Right lobe of liver (tissue), 6 donors: Measurements from ENCODE around the gene C3. TPM values are rescaled to one million over a fixed set of nuclear protein-coding genes. Genes with fewer than 3 reads are reported as not detected.
"Not testable (repeated sequence)": the region's sequence is repeated elsewhere in the genome, so short reads cannot be mapped to it uniquely, and the experiment has no call there.

Experiments used
- ATAC-seq, 4 donors: fragments of 200-7000 bp; cut with Tn5 transposase; one replicate each; pipeline ENCODE4 v1.9.1; 2020; ENCODE audit warnings: mild to moderate bottlenecking in 4 of 4, moderate library complexity in 4 of 4
- DNase-seq, 3 donors: peaks; one replicate each; pipeline ENCODE4 v3.0.0-alpha.2; 2020
- H3K27ac ChIP-seq, 3 donors: fragments of 200-600 bp; one replicate each; pipeline ENCODE4 v1.8.0; 2022
- H3K27me3 ChIP-seq, 2 donors: fragments of 200-600 bp; one replicate each; pipeline ENCODE4 v1.8.0; 2022
- H3K36me3 ChIP-seq, 4 donors: fragments of 200-600 bp; sonication (generic) in 1 of 4; one replicate each; pipeline versions ENCODE4 v1.5.1 to v1.8.0; 2017 to 2022; ENCODE audit warnings: control low read depth in 1 of 4
- H3K4me1 ChIP-seq, 4 donors: fragments of 200-600 bp; sonication (generic) in 1 of 4; one replicate each; pipeline versions ENCODE4 v1.5.1 to v1.8.0; 2017 to 2022; ENCODE audit warnings: control low read depth in 1 of 4
- H3K4me3 ChIP-seq, 3 donors: fragments of 200-600 bp; one replicate each; pipeline ENCODE4 v1.8.0; 2022
- H3K9me3 ChIP-seq, 4 donors: fragments of 200-600 bp; sonication (generic) in 1 of 4; one replicate each; pipeline versions ENCODE4 v1.5.1 to v1.8.0; 2017 to 2022; ENCODE audit warnings: control low read depth in 1 of 4
- CTCF ChIP-seq, 4 donors: fragments of 200-600 bp in 3 of 4; fragments of 450-650 bp in 1 of 4; IDR thresholded peaks; one replicate each; pipeline versions ENCODE4 v1.5.1 to v1.8.0; 2016 to 2022; ENCODE audit warnings: antibody characterized with exemption in 4 of 4, mild to moderate bottlenecking in 2 of 4
- POLR2A ChIP-seq: fragments of 450-650 bp; IDR thresholded peaks from one replicate; pipeline ENCODE4 v1.6.1; 2017; ENCODE audit warnings: antibody characterized with exemption, mild to moderate bottlenecking
- WGBS: methylation state at CpG from one replicate; pipeline ENCODE4 v1.1.6; 2018; ENCODE audit warnings: low coverage, low lambda C conversion rate; ENCODE audit not compliant: insufficient coverage; ENCODE audit errors: missing lambda C conversion rate; 5-methylcytosine and 5-hydroxymethylcytosine counted together
- intact Hi-C, 2 donors: fragments of 100-400 bp; cut with DNase I; formaldehyde crosslinking; loops; one replicate each; pipeline versions ENCODE4 v1.11.2 to v1.14.1; 2022
- total RNA-seq, 6 experiments: library from RNA; depleted of rRNA in 2 of 6; stranded (reverse); fragments of >200 nt in 2 of 6; fragmentation: NEBNext Ultra II Directional in 3 of 6; extraction: Animal tissue kit (Norgen Biotek cat#: 25700) in 3 of 6; gene quantifications; one replicate each; pipeline versions ENCODE4 v1.1.0 to v1.2.4, GENCODE V29; 2016 to 2023
- donor health status: DM: no; HTN: yes; CAD: no.
- donor health status: DM: no; HTN: no; CAD: no.
- donor health status: DM: no; HTN: no; CAD: no.
- donor health status: DM: no; HTN: yes; CAD: no.
- donor health status: DM: no; HTN: yes; CAD: no.

The C3 gene
- total RNA-seq, 6 experiments from 2014 or later = 10,569 to 17,502 (median 15,749) TPM

GRCh38 chr19:6752256-6753177 is 32.1 kb upstream of the C3 start:
- H3K36me3 ChIP-seq = peaks cover 0 to 13% (median 0%) of the 10 kb centered on the region in 4 donors
- TF ChIP-seq CTCF (IDR thresholded peaks at IDR 0.05) = no peak
- peak; percentile 45 for TF ChIP-seq POLR2A
- H3K4me1 ChIP-seq = peaks cover 0 to 10% (median 0%) of the 10 kb centered on the region in 4 donors
- ATAC-seq (peak; percentile 64 to 71 (median 66)), DNase-seq (peak; percentile 61 to 88 (median 85))
- H3K27me3 ChIP-seq = no peaks in the 10 kb centered on the region
- 43% methylated on average over 12 of the region's 50 CpGs for WGBS
- H3K4me3 ChIP-seq = peak overlapping the region; percentile 32 to 61 (median 50)
- H3K27ac ChIP-seq = peak overlapping the region in 2 of 3 donors; percentile 59 to 89
- H3K9me3 ChIP-seq = no peaks in the 10 kb centered on the region
- intact Hi-C loops = no loop called here

- 95% methylated on average over 12 of the region's 16 CpGs for WGBS
- intact Hi-C loops = no loop called here
- no peak for TF ChIP-seq CTCF (IDR thresholded peaks at IDR 0.05)
- TF ChIP-seq POLR2A = no peak
Observed at GRCh38 chr19:6751189-6751588, 30.7 kb upstream of the C3 start.

GRCh38 chr19:6750062-6750461 is 29.6 kb upstream of the C3 start:
- DNase-seq = no peak
- intact Hi-C loops = no loop called here
- H3K9me3 ChIP-seq = no peaks in the 10 kb centered on the region
- no peak for ATAC-seq
- no peak overlapping the region for H3K27ac ChIP-seq
- H3K4me3 ChIP-seq = no peak overlapping the region
- no peak for TF ChIP-seq CTCF (IDR thresholded peaks at IDR 0.05)
- TF ChIP-seq POLR2A = no peak
- WGBS = 75% methylated on average over 4 of the region's 20 CpGs
- H3K36me3 ChIP-seq = peaks cover 0 to 28% (median 0%) of the 10 kb centered on the region in 4 donors
- peaks cover 0 to 12% (median 0%) of the 10 kb centered on the region in 4 donors for H3K4me1 ChIP-seq
- H3K27me3 ChIP-seq = no peaks in the 10 kb centered on the region

More at GRCh38 chr19:6751189-6751588, 30.7 kb upstream of the C3 start:
- DNase-seq = no peak
- Histone ChIP-seq H3K4me1 (peaks cover 0 to 10% (median 0%) of the 10 kb centered on the region in 4 donors), H3K4me3 (no peak overlapping the region), H3K27me3 (no peaks in the 10 kb centered on the region), H3K27ac (peak overlapping the region in 1 of 3 donors; percentile 89), H3K36me3 (peaks cover 0 to 26% (median 0%) of the 10 kb centered on the region in 4 donors), H3K9me3 (no peaks in the 10 kb centered on the region)
- ATAC-seq = no peak

DNA sequence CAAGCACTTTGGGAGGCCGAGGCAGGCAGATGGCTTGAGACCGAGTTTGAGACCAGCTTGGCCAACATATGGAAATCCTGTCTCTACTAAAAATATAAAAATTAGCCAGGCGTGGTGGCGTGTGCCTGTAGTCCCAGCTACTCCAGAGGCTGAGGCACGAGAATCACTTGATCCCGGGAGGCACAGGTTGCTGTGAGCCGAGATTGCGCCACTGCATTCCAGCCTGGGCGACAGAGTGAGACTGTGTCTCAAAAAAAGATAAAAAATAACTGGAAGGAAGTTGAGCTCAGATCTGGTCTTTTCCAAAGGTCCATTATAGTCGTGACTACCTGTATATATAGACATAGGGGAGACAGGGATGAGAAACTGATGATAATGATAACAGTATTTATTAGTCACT is 28.1 kb upstream of the C3 start:
- H3K27me3 ChIP-seq, H3K4me3 ChIP-seq, DNase-seq, ATAC-seq, H3K9me3 ChIP-seq: not testable (repeated sequence)
- peak overlapping the region in 1 of 3 donors; percentile 6 for H3K27ac ChIP-seq
- 56% methylated on average over 9 of the region's 10 CpGs for WGBS
- peaks cover 0 to 14% (median 0%) of the 10 kb centered on the region in 4 donors for H3K4me1 ChIP-seq
- peaks cover 0 to 30% (median 0%) of the 10 kb centered on the region in 4 donors for H3K36me3 ChIP-seq
- intact Hi-C loops = loop anchor here in 1 of 2 donors (10.0 kb wide), 1 partner anchor 106 kb away; no protein-coding TSS in a partner anchor

GRCh38 chr19:6745965-6746364 is 25.5 kb upstream of the C3 start:
- no peak for DNase-seq
- Histone ChIP-seq H3K9me3 (no peaks in the 10 kb centered on the region), H3K27me3 (no peaks in the 10 kb centered on the region), H3K4me3 (no peak overlapping the region), H3K4me1 (peaks cover 0 to 12% (median 0%) of the 10 kb centered on the region in 4 donors), H3K36me3 (peaks cover 0 to 30% (median 0%) of the 10 kb centered on the region in 4 donors), H3K27ac (no peak overlapping the region)
- intact Hi-C loops = loop anchor here in 1 of 2 donors (10.0 kb wide), 1 partner anchor 109 kb away; no protein-coding TSS in a partner anchor
- WGBS = 86% methylated on average over 22 of the region's 24 CpGs
- ATAC-seq = no peak
- no peak for TF ChIP-seq POLR2A
- no peak for TF ChIP-seq CTCF (IDR thresholded peaks at IDR 0.05)
